Astrocyte of the cerebellum (primary cell): ENCODE data around the gene KDM3B.
A peak's percentile ranks its signal among the peaks of the same experiment; 100 is the strongest.

Experiments
- DNase-seq: peaks from one replicate; pipeline ENCODE4 v3.0.0-alpha.2; 2011; ENCODE audit warnings: low read depth
- H3K4me3 ChIP-seq: 2 replicates; pipeline ENCODE4 v1.5.1; 2011; ENCODE audit warnings: mild to moderate bottlenecking, low read depth, low read length, moderate library complexity
- CTCF ChIP-seq: IDR thresholded peaks from 2 replicates; pipeline ENCODE4 v1.5.1; 2012; ENCODE audit warnings: low read length, low read depth, moderate library complexity, mild to moderate bottlenecking; ENCODE audit errors: missing control alignments
- in situ Hi-C: cut with HindIII; loops from 2 replicates; pipeline ENCODE4 v1.10.0; 2017; ENCODE audit warnings: low sequenced_read_pairs

Gene KDM3B

DNA sequence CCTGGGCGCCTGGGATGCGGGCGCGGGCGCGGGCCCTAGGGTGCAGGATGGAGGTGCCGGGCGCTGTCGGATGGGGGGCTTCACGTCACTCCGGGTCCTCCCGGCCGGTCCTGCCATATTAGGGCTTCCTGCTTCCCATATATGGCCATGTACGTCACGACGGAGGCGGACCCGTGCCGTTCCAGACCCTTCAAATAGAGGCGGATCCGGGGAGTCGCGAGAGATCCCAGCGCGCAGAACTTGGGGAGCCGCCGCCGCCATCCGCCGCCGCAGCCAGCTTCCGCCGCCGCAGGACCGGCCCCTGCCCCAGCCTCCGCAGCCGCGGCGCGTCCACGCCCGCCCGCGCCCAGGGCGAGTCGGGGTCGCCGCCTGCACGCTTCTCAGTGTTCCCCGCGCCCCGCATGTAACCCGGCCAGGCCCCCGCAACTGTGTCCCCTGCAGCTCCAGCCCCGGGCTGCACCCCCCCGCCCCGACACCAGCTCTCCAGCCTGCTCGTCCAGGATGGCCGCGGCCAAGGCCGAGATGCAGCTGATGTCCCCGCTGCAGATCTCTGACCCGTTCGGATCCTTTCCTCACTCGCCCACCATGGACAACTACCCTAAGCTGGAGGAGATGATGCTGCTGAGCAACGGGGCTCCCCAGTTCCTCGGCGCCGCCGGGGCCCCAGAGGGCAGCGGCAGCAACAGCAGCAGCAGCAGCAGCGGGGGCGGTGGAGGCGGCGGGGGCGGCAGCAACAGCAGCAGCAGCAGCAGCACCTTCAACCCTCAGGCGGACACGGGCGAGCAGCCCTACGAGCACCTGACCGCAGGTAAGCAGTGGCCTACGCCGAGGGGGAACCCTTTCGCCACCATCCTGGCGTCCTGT is 113.0 kb downstream of the KDM3B start, which contains the start of gene EGR1:
EGR1 (plus strand) TSS at position 219 of the 864 bp plus-strand sequence; CDS start at position 502, 283 bp downstream.
- TF ChIP-seq CTCF: no peak
- H3K4me3 ChIP-seq: peak within 1 kb of the TSS; percentile 74
- in situ Hi-C loops: no loop called here
- peak; percentile 91 for DNase-seq

DNA sequence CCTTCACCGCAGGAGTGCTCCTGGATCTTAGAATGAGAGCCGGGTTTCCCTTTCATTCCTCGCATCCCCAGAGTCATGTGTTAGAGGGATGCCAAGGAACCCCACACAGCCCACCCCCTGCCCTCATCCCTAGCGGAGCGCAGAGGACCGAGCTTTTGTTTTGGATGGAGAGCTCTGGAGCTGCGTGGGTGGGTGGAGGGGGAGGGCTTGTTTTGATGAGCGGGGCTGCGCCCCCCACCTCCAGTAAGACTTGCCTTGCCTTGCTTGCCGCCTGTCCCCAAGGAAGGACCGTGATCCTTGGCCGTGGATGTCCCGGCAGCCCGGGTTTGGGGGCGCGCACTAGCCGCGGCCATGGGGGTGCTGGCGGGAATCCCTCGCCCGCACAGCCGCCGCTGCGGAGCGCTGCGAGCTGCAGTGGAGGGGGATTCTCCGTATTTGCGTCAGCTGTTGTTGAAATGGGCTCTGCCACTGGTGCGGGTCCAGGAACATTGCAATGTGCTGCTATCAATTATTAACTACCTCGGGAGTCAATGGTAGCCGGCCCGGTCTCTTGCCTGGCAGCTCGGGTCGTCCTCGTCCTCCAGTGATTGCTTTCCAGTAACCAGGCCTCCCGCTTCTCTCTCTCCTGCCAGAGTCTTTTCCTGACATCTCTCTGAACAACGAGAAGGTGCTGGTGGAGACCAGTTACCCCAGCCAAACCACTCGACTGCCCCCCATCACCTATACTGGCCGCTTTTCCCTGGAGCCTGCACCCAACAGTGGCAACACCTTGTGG is 113.8 kb downstream of the KDM3B start:
- peak overlapping the region; percentile 74 for H3K4me3 ChIP-seq
- in situ Hi-C loops: no loop called here
- DNase-seq: no peak
- TF ChIP-seq CTCF: no peak

GRCh38 chr5:138466900-138467710 is 114.6 kb downstream of the KDM3B start:
- in situ Hi-C loops: no loop called here
- DNase-seq: no peak

GRCh38 chr5:138467711-138468132 is 115.2 kb downstream of the KDM3B start:
- no peak overlapping the region for H3K4me3 ChIP-seq
- in situ Hi-C loops: no loop called here
- DNase-seq: no peak
- no peak for TF ChIP-seq CTCF

More at GRCh38 chr5:138466900-138467710, 114.6 kb downstream of the KDM3B start:
- peak overlapping the region; percentile 74 for H3K4me3 ChIP-seq
- TF ChIP-seq CTCF: no peak

GRCh38 chr5:138468133-138468965 is 115.9 kb downstream of the KDM3B start:
- DNase-seq: peak; percentile 43
- TF ChIP-seq CTCF: no peak
- no peak overlapping the region for H3K4me3 ChIP-seq
- in situ Hi-C loops: no loop called here
